Rectal smooth muscle tissue (tissue), 1 donor: ENCODE results near the gene THEM5.
"Not testable (repeated sequence)": the region's sequence is repeated elsewhere in the genome, so short reads cannot be mapped to it uniquely, and the experiment has no call there.

Source experiments
- H3K27ac ChIP-seq: one replicate; pipeline ENCODE4 v1.7.0; 2013; ENCODE audit warnings: low read depth, low read length, inconsistent platforms
- H3K27me3 ChIP-seq: one replicate; pipeline ENCODE4 v1.7.0; 2013; ENCODE audit warnings: low read length; ENCODE audit not compliant: control insufficient read depth, insufficient read depth
- H3K36me3 ChIP-seq: one replicate; pipeline ENCODE4 v1.7.0; 2013; ENCODE audit warnings: low read length; ENCODE audit not compliant: control insufficient read depth, insufficient read depth
- H3K4me1 ChIP-seq: one replicate; pipeline ENCODE4 v1.7.0; 2013; ENCODE audit warnings: low read length; ENCODE audit not compliant: control insufficient read depth, insufficient read depth
- H3K4me3 ChIP-seq: one replicate; pipeline ENCODE4 v1.7.0; 2013; ENCODE audit warnings: low read length
- H3K9ac ChIP-seq: one replicate; pipeline ENCODE4 v1.7.0; 2013; ENCODE audit warnings: low read length

The THEM5 gene, protein sequence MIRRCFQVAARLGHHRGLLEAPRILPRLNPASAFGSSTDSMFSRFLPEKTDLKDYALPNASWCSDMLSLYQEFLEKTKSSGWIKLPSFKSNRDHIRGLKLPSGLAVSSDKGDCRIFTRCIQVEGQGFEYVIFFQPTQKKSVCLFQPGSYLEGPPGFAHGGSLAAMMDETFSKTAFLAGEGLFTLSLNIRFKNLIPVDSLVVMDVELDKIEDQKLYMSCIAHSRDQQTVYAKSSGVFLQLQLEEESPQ

GRCh38 chr1:151853411-151853943 lies at the start of gene THEM5:
TSS of gene THEM5 (minus strand) at chr1:151853712. CDS start at chr1:151853565, 147 bp downstream.
- no peak within 1 kb of the TSS for H3K27ac ChIP-seq
- H3K27me3 ChIP-seq = peaks cover 3% of the 10 kb centered on the region
- H3K4me3 ChIP-seq = no peak within 1 kb of the TSS
- no peaks in the 10 kb centered on the region for H3K4me1 ChIP-seq
- H3K9ac ChIP-seq = no peak within 1 kb of the TSS
- no peaks in the 10 kb centered on the region for H3K36me3 ChIP-seq

- Histone ChIP-seq H3K9ac (no peak overlapping the region), H3K4me3 (no peak overlapping the region), H3K27me3 (no peaks in the 10 kb centered on the region), H3K4me1 (no peaks in the 10 kb centered on the region), H3K36me3 (no peaks in the 10 kb centered on the region), H3K27ac (no peak overlapping the region)
Measured at GRCh38 chr1:151902858-151903257, 49.3 kb upstream of the THEM5 start.

GRCh38 chr1:151900804-151901203 lies 47.3 kb upstream of the THEM5 start:
- not testable (repeated sequence) for H3K4me3 ChIP-seq, H3K27me3 ChIP-seq, H3K36me3 ChIP-seq, H3K9ac ChIP-seq, H3K4me1 ChIP-seq, H3K27ac ChIP-seq

DNA sequence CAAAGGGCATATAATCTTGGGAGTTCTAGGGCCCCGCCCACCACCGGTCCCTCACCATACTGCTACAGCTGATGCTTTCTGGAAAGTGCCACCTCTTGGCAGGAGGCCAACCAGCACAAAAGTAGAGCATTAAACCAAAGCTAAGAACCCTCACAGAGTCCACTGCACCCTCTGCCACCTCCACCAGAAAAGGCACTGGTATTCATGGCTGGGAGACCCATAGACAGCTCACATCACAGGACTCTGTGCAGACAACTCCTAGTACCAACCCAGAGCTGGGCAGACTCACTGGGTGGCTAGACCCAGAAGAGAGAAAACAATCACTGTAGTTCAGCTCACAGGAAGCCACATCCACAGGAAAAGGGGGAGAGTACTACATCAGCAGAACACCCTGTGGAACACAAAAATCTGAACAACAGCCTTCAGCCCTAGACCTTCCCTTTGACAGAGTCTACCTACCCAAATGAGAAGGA lies 45.0 kb upstream of the THEM5 start:
- no peak overlapping the region for H3K4me3 ChIP-seq
- H3K4me1 ChIP-seq = no peaks in the 10 kb centered on the region
- H3K27ac ChIP-seq = no peak overlapping the region
- H3K36me3 ChIP-seq = peaks cover 3% of the 10 kb centered on the region
- no peak overlapping the region for H3K9ac ChIP-seq
- H3K27me3 ChIP-seq = no peaks in the 10 kb centered on the region

- no peaks in the 10 kb centered on the region for H3K4me1 ChIP-seq
- no peaks in the 10 kb centered on the region for H3K27me3 ChIP-seq
- H3K27ac ChIP-seq = no peak overlapping the region
- no peak overlapping the region for H3K4me3 ChIP-seq
- H3K9ac ChIP-seq = no peak overlapping the region
- H3K36me3 ChIP-seq = peaks cover 3% of the 10 kb centered on the region
Measured at GRCh38 chr1:151897991-151898431, 44.5 kb upstream of the THEM5 start.

- Histone ChIP-seq H3K27ac (no peak overlapping the region), H3K4me3 (no peak overlapping the region), H3K9ac (no peak overlapping the region), H3K36me3 (peaks cover 8% of the 10 kb centered on the region), H3K27me3 (no peaks in the 10 kb centered on the region), H3K4me1 (no peaks in the 10 kb centered on the region)
Measured at GRCh38 chr1:151893176-151893924, 39.8 kb upstream of the THEM5 start.

DNA sequence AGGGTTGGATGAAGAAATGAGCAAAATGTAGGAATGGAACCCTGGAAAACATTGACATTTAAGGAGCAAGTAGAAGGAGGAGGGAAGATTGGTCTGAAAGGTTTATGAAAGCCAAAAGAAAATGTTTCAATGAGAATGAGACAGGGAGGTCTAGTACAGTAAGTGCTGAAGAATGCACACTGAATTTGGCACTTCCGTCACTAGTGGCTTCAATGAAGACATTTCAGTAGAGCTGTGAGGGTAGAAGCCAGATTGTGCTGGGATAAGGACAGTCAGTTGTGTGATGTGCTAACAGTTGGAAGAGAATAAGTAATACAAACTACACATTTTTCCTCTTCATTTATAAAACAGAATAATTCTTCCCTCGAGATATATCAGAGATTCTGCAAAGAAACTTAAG lies 38.7 kb upstream of the THEM5 start:
- no peak overlapping the region for H3K4me3 ChIP-seq
- H3K9ac ChIP-seq = no peak overlapping the region
- no peaks in the 10 kb centered on the region for H3K27me3 ChIP-seq
- no peak overlapping the region for H3K27ac ChIP-seq
- H3K36me3 ChIP-seq = peaks cover 8% of the 10 kb centered on the region
- no peaks in the 10 kb centered on the region for H3K4me1 ChIP-seq

- no peaks in the 10 kb centered on the region for H3K4me1 ChIP-seq
- H3K36me3 ChIP-seq = peaks cover 8% of the 10 kb centered on the region
- H3K27ac ChIP-seq = no peak overlapping the region
- H3K4me3 ChIP-seq = no peak overlapping the region
- H3K27me3 ChIP-seq = no peaks in the 10 kb centered on the region
- H3K9ac ChIP-seq = no peak overlapping the region
Measured at GRCh38 chr1:151891512-151891911, 38.0 kb upstream of the THEM5 start.

DNA sequence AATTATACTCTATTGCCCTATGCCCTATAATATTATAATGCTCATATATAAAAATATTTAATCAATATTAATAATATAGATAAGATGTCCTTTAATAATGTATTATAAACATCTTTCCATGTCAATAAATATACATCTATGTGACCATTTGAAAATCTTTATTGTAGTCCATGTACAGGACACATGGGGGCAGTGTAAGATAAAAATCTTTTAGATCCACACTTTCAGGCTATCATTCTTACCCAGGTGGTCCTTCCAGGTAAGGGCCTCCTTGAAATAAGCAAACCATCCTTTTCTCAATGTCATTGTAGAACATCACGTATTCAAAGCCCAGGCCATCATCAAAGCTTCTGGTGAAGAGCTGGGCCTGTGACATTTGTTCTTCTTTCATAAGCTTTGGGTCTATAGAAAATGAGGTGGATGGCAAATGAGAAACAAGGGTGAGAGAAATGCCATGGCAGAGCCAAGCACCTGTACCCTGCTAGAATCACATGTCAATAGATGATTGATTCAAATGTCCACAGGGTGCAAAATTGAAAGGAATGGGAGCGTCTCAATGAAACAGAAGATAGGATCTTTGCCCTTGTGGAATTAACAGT lies 35.6 kb upstream of the THEM5 start:
- H3K4me3 ChIP-seq = no peak overlapping the region
- no peaks in the 10 kb centered on the region for H3K4me1 ChIP-seq
- peaks cover 6% of the 10 kb centered on the region for H3K36me3 ChIP-seq
- H3K9ac ChIP-seq = no peak overlapping the region
- no peak overlapping the region for H3K27ac ChIP-seq
- H3K27me3 ChIP-seq = no peaks in the 10 kb centered on the region

GRCh38 chr1:151887028-151887427 lies 33.5 kb upstream of the THEM5 start:
- Histone ChIP-seq H3K27ac (no peak overlapping the region), H3K9ac (no peak overlapping the region), H3K27me3 (no peaks in the 10 kb centered on the region), H3K4me3 (no peak overlapping the region), H3K4me1 (no peaks in the 10 kb centered on the region), H3K36me3 (peaks cover 3% of the 10 kb centered on the region)

DNA sequence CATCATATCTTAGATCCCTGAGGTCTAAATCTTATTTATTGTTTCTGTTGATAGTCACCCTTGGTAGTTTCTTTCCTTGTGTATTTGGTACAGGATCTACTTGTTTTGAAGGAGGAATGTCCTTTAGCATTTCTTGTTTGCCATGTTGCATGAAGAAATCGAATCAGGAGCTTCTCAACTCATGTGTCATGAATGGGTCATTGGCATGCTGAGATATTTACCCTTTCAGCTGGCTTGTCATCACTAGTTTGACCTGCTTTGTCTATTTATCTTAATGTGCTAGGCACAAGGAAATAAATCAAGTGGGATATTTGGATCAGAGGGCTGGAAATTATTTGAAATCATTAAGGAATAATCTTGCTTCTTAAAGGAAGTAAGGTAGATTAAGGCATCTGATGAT lies 32.0 kb upstream of the THEM5 start:
- Histone ChIP-seq H3K27ac (no peak overlapping the region), H3K36me3 (no peaks in the 10 kb centered on the region), H3K4me3 (no peak overlapping the region), H3K9ac (no peak overlapping the region), H3K27me3 (no peaks in the 10 kb centered on the region), H3K4me1 (no peaks in the 10 kb centered on the region)

- H3K4me3 ChIP-seq, H3K4me1 ChIP-seq, H3K9ac ChIP-seq, H3K27ac ChIP-seq, H3K27me3 ChIP-seq, H3K36me3 ChIP-seq: not testable (repeated sequence)
Measured at GRCh38 chr1:151884879-151885278, 31.4 kb upstream of the THEM5 start.
